Inflammatory macrophage treated with lipopolysaccharide for 4 hours (primary cell): ENCODE results near the gene USP49.

Experiments
- DNase-seq: peaks from one replicate; pipeline ENCODE4 v3.0.0-alpha.2; 2020

Gene USP49

DNA sequence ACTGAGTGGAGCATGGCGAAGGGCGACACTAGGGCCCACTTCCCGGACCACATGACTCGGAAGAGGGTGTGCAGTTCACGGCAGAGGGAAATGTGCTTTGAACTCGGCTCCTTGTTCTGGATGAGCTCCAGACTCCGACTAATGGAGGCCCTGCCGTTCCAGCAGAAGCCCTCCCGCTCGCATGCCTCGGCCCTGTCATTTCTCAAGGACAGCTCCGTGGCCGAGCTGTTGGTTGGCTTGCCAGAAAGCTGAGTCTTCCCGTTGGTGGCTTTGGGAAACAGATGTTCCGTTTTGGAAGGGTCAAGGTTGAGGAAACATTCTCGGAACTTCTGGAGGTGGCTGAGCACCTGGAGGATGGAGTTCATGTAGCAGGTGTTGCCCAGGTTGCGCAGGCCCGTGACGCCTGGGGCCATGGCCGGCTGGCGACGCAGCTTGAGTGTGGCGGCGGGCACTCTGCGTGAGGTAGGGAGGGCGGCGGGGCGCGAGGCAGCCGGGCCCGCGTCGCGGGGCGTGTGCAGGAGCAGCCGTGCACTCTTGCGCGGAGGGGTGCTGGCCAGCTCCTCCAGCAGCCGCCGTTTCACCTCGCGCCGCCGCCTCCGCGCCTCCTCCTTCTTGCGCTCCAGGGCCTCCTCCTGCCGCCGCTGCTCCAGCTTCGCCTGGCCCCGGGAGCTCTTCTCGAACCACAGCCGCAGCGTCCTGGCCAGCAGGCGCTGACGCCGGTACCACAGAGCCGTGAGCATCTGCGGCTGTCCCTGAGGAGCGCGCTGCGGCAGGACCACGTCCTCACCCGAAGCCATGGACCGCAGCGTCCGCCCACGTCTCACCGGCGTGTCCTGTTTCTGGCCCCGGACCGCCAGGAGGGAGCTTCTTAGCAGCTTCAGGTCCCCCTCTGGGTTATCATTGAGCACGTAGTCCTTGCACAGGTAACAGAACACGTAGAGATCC, 89.1 kb downstream of the USP49 start:
- no peak for DNase-seq

DNA sequence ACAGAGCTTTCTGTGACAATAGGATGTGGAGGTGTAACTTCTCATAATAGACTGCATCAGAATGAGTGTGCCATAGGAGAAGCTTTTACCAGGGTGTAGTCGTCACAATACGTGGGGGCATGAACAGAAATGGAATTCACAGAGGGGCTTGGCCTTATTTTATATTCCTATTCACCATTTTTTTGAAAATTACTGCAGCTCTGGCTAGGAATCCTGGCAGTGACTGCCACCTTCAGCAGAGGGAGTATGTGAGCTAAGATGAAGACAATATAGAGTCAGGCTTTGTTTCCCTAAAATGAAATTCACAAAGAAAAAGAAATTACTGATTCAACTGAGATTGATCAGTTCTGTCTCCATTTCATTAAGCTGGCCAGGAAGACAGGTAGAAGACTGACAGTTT, 93.8 kb downstream of the USP49 start:
- peak; percentile 19 for DNase-seq

DNA sequence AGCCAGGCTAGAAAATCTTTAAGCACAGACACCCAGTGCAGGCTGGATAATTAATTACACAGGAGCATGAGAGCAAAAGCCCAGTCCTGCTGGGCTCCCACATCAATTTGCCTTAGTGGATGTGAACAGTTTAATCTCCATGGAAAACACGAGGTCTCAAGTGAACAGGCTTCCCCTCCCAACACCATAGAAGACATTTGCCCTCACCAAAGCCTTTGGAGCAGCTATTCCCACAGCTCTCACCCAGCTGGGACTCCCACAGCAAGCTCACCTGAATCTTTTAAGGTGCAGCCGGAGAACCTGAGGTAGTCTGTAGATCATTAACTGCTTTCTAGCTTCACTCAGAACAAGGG, 95.6 kb downstream of the USP49 start:
- DNase-seq = no peak

GRCh38 chr6:41798901-41799558, 96.1 kb downstream of the USP49 start:
- no peak for DNase-seq

GRCh38 chr6:41796474-41796873, 98.7 kb downstream of the USP49 start:
- no peak for DNase-seq

GRCh38 chr6:41791984-41792383, 103.2 kb downstream of the USP49 start:
- no peak for DNase-seq

GRCh38 chr6:41791305-41791704, 103.9 kb downstream of the USP49 start:
- DNase-seq = no peak

GRCh38 chr6:41790045-41790444, 105.1 kb downstream of the USP49 start:
- DNase-seq = peak; percentile 83

GRCh38 chr6:41789390-41789724, 105.8 kb downstream of the USP49 start:
- no peak for DNase-seq

GRCh38 chr6:41787219-41787917, 107.8 kb downstream of the USP49 start, which contains the start of gene TOMM6:
Gene TOMM6 (plus strand): TSS chr6:41787694. CDS start chr6:41787698, 4 bp downstream.
- peak; percentile 95 for DNase-seq

DNA sequence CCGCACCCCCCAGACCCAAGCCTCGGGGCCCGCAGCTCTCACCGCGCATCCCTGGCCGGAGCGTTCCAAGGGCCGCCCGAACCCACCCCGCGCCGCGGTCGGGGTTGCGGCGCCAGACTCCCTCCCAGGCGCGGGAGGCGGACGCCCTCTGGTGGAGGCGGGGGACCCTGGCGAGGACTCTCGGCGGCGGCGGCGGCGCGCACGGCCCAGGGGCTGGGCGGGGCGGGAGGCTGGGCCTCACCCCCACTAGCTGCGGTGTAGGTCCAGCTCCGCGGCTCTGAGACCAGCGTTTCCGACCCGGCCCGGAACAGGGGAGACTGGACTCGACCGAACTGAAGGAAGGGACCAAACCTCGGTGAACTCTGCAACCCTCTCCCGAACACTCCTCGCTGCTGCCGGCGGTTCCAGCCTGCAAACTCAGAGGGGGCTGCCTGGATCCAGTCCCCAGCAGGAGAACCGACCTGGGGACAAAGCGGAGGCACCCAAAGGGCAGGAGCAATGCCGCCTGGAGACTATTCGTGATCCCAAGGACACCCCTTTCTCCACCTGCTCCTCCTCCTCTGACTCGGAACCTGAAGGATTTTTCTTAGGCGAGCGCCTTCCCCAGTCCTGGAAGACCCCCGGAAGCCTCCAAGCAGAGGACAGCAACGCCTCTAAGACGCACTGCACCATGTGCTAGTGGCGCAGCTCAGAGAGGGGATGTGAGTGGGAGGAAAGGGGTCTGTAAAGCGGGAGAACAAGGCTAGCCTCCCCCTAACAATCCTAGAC, 108.5 kb downstream of the USP49 start:
- peak; percentile 80 for DNase-seq

DNA sequence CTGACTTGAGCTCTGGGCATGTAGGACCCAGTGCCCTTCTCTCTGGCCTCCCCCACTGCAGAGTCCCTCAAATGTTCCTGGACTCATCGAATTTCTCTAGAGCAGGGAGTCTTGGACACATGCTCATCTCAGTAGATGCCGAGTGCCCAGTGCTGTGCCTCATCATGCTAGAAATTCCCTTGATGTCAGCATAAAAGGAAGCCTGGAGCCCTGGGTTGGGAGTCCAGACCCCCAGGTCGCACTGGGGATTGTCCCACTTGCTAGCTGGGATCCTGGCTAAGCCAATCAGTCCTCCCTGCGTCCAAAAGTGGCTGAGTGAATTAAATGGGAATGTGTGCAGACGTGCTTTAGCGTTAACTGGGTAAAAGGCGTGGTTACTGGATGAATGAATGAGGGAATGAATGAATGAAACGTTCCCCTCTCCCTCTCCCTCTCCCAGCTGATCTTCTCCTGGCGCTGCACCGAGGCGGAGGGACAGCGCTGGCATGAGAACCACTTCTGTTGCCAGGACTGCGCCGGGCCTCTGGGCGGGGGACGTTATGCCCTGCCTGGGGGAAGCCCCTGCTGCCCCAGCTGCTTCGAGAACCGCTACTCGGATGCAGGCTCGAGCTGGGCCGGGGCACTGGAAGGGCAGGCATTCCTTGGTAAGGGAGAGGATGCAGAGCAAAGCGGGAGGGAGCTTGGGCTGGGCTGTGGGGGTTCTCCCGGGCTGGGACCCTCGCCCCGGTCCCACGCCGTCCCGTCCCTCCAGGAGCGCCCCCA, 109.3 kb downstream of the USP49 start:
- DNase-seq = no peak

DNA sequence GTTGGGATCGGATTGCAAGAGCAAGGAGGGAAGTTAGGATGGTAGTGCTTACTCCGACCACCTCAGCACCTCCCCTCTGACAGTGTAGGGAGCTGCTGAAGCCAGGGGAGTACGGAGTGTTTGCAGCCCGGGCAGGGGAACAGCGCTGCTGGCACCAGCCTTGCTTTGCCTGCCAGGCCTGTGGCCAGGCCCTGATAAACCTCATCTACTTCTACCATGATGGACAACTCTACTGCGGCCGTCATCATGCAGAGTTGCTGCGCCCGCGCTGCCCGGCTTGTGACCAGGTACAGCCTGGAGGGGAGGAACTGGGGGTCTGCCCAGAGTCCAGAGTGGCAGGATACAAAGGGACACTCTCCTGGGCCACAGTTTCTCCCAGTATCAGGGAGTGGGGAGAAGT, 109.9 kb downstream of the USP49 start:
- DNase-seq = no peak

- peak; percentile 89 for DNase-seq
Observed at GRCh38 chr6:41784581-41785171, 110.5 kb downstream of the USP49 start.

DNA sequence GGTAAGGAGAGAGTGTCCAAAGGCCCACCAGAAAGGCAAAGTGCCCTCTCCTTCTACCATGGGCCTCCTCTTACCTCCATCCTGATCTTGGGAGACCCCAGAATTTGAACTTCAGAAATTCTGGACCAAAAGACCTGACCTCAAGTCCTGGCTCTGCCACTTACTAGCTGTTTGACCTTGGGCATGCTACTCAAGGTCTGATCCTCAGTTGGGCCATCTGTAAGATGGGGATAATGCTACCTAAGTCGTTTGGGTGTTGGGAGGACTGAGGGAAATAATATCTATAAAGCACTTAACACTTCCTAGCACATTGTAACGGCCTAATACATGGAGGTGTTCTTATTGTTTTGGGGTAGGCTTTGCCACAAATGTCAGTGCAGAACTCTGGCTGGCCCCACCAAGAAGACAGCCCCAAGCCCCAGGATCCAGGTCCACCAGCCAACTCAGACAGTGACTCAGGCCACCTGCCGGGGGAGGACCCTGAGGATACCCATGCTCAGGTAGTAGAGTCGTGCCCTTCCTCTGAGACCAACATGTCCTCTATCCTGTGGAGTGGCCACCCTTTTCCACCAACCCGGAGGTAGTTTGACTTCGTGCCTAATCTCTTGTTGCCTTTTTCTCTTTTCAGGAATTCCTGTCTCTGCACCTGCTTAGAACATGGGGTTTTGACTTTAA, 111.9 kb downstream of the USP49 start:
- DNase-seq = no peak

- no peak for DNase-seq
Observed at GRCh38 chr6:41781366-41781730, 113.8 kb downstream of the USP49 start.

DNA sequence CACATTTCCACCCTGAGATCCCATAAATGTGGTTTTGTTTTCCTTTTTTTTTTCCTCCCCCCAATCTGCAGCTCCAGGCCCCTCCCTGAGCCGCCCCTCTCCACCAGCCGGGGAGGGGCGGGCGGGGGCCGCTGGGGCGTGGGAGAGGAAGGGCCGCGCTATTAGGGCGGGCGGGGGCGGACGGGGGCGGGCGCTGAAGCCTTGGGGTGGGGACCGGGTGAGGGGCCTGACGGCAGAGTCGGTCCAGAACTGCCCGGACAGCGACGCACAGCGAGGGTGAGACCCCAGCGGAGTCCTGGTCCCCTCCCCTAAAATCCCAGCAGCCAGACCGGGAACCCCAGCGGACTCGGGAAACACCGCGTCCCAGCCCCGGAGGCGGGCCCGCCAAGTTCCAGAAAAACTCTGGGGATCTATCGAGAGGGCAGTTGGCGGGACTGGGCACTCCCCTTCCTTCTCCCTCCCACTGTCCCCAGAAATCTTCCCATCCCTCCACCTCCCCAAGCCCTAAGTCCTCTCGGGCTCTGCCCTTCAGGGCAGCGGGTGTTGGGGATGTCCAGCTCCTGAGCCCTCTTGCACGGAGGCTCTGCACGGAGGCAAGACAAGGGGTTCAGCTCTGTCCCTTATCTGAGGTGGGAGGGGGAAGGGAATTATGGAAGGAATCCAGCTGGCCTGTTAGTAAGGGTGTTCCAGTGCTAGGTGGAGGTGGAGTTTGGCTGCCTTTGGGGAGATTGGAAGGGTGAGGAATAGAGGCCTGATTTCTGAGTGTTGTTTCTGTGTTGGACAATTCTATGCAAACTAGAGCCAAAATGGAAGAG, 114.4 kb downstream of the USP49 start, which contains the start of gene PRICKLE4:
TSS of gene PRICKLE4 (plus strand) at position 232 of the 815 bp plus-strand sequence. CDS start 2,692 bp downstream, outside the sequence.
- DNase-seq = peak; percentile 3

- peak; percentile 95 for DNase-seq
Observed at GRCh38 chr6:41779788-41780550, 115.2 kb downstream of the USP49 start, which contains the start of gene FRS3. Gene FRS3 (minus strand): TSS chr6:41779900. CDS start chr6:41776987, 2,913 bp downstream.

- DNase-seq = no peak
Observed at GRCh38 chr6:41779336-41779735, 115.8 kb downstream of the USP49 start.
